Testis (tissue), 2 donors: Measurements from ENCODE around the gene COA6.

Experiments
- POLR2A ChIP-seq: fragments of 450-650 bp; IDR thresholded peaks from one replicate; pipeline ENCODE4 v1.6.1; 2017; ENCODE audit warnings: antibody characterized with exemption, mild to moderate bottlenecking, moderate library complexity
- TF ChIP-seq, protein P1 (sequence below), 3 experiments: fragments of 450-650 bp in 2 of 3; fragments of 200-600 bp in 1 of 3; sonication (generic) in 1 of 3; IDR thresholded peaks; one replicate each; pipeline ENCODE4 v1.5.1; 2016 to 2019; ENCODE audit warnings: antibody characterized with exemption in 3 of 3, mild to moderate bottlenecking in 2 of 3, moderate library complexity in 1 of 3

DNA sequence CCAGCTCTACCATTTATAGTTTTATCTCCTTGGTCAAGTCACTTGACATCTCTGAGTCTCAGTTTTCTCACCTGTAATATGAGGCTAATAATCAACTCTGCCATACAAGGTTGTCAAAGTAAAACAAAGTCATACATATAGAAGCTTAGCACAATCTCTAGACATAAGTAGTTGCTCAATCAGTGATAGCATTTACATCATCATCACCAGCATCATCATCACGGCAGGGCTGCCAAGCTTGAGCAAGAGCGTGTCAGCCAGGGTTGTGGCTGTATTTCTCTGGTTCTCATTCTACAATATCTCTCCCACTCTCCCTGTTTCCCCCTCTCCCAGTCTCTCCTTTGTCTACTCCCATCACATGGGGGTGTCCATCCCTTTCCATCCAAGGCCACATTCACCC, 41.7 kb upstream of the COA6 start:
- TF ChIP-seq, protein P1, sequence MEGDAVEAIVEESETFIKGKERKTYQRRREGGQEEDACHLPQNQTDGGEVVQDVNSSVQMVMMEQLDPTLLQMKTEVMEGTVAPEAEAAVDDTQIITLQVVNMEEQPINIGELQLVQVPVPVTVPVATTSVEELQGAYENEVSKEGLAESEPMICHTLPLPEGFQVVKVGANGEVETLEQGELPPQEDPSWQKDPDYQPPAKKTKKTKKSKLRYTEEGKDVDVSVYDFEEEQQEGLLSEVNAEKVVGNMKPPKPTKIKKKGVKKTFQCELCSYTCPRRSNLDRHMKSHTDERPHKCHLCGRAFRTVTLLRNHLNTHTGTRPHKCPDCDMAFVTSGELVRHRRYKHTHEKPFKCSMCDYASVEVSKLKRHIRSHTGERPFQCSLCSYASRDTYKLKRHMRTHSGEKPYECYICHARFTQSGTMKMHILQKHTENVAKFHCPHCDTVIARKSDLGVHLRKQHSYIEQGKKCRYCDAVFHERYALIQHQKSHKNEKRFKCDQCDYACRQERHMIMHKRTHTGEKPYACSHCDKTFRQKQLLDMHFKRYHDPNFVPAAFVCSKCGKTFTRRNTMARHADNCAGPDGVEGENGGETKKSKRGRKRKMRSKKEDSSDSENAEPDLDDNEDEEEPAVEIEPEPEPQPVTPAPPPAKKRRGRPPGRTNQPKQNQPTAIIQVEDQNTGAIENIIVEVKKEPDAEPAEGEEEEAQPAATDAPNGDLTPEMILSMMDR (IDR thresholded peaks at IDR 0.05): no peak
- no peak for TF ChIP-seq POLR2A
